Stimulated activated CD4-positive, alpha-beta T cell treated with anti-CD3 and anti-CD28 coated beads, Interleukin-4, amount 100 ng/mL, for 48 hours (primary cell): ENCODE results near the gene GRIN2C.

ENCODE experiments used
- DNase-seq, 2 donors: peaks; one replicate each; pipeline ENCODE4 v3.0.0-alpha.2; 2020; ENCODE audit warnings: low read depth in 2 of 2

GRIN2C gene

GRCh38 chr17:74822335-74822938 is 37.2 kb downstream of the GRIN2C start:
- no peak for DNase-seq

DNA sequence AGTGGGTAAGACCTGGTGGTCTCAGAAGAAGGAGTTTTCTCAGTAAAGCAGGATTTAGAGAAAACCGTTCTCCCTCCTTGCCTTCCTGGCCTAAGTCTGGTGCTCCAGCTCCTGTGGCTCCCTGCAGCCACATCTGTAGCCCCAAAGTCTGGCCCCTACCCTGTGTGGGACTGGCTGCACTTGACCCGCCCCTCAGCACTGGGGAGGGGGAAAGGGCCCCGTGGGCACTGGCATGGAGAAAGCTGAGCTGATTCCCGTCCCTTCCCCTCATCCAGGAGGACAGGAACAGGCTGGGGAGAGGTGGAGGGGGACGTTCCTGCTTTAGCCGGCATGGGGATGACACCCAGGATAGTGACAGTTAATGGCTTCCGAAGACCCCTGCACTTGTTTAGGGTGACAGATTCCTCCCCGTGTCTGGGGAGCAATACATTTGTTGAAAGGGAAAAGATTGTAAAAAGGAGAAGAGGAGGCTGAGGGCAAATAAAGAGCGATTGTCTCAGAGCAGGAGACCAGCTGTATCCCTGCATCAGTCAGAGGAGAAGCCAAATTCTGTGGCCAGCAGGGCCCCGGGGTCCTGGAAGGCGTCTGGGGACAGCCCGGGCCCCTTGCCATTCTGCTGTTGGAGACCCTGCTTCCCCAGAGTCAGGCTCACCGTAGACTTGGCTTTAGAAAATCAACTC is 37.9 kb downstream of the GRIN2C start:
- no peak for DNase-seq

- no peak for DNase-seq
Observed at GRCh38 chr17:74819801-74820436, 39.8 kb downstream of the GRIN2C start.

- DNase-seq, result no peak
Observed at GRCh38 chr17:74818291-74818938, 41.3 kb downstream of the GRIN2C start.

- no peak for DNase-seq
Observed at GRCh38 chr17:74816905-74817620, 42.6 kb downstream of the GRIN2C start.

- DNase-seq, result no peak
Observed at GRCh38 chr17:74815550-74816370, 43.9 kb downstream of the GRIN2C start.

- no peak for DNase-seq
Observed at GRCh38 chr17:74815067-74815466, 44.6 kb downstream of the GRIN2C start.

DNA sequence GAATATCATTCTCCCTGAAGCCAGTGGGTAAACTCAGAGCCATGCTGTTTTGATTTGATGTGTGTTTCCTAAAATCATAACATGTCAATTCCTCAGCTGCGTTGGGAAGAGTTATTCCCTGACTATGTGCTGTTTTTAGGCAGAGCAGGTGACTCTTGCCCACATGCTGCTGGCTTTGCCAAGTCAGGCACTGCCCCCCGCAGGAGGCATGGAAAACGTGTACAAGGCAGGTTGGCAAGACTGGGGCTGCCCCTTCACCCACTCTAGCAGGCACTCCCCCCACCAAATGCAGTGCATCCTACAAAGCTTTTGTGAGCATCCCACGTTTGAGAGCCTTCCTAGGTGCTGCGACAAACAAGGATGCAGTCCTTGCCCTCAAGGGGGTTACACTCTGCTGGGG is 45.2 kb downstream of the GRIN2C start:
- DNase-seq, result no peak

DNA sequence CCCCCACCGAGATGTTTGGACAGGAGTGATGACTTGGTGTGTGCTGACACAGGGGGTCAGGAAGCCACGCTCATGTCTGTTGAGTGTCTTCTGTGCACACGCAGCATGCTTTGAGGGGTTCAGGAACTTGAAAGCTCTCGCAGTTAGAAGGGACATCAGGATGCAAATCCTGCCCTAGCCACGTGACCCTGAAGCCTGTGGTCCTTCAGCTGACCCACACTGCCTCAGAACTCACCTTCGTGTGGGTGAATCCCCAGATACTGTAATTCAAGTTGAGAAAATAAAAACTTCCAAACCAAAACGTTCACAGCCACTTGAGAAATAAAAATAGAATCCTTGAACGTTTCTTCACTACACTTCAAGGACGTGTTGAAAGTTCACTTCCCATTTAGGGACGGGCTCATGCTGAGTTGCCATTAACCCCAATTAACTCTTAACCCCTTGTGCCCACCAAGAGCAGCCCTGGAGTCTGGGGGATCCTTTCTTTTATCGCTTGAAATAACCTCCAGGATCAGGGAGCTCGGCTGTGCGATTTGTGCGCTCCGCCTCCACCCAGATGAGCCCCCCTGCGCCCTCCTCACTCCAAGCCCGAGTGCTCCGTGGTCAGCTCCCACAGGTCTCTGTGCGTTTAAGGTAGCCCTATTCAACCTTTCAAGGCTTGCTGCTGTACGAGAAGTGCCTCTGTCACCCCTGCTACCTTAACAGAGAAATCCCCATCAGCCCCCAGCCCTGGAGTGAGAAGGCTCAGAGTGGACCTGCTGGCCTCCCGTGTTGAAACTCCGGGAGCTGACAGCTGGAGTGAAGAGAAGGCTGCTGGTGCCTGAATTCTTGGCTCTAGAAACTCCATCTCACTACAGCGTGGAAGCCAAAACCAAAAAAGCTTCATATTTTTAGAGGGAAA is 47.3 kb downstream of the GRIN2C start:
- no peak for DNase-seq

- DNase-seq, result no peak
Observed at GRCh38 chr17:74810699-74811485, 48.8 kb downstream of the GRIN2C start.

GRCh38 chr17:74808714-74809430 is 50.8 kb downstream of the GRIN2C start:
- DNase-seq, result no peak

- DNase-seq, result no peak
Observed at GRCh38 chr17:74807925-74808324, 51.8 kb downstream of the GRIN2C start.

GRCh38 chr17:74807441-74807840 is 52.2 kb downstream of the GRIN2C start:
- DNase-seq, result no peak

- no peak for DNase-seq
Observed at GRCh38 chr17:74806334-74806733, 53.4 kb downstream of the GRIN2C start.

GRCh38 chr17:74805591-74805991 is 54.1 kb downstream of the GRIN2C start:
- no peak for DNase-seq

DNA sequence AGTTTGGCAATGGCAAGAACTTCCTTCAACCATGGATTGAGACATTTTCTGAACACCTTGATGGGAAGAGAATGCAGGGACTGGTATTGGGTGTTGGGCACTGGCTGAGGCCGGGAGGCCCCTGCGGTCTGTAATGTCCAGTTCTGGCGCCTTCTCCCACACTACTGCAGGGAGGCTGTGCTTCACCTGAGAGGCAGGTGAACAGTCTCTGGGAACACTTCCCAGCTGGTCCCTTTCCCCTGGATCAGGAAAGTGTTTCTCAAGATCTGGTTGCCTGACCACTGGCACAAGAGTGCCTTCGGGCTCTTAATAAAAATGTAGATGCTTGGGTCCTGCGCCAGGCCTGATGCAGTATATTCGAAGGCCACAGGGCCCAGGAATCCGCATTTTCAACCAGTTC is 55.0 kb downstream of the GRIN2C start:
- DNase-seq, result no peak

- DNase-seq, result no peak
Observed at GRCh38 chr17:74803971-74804370, 55.7 kb downstream of the GRIN2C start.

DNA sequence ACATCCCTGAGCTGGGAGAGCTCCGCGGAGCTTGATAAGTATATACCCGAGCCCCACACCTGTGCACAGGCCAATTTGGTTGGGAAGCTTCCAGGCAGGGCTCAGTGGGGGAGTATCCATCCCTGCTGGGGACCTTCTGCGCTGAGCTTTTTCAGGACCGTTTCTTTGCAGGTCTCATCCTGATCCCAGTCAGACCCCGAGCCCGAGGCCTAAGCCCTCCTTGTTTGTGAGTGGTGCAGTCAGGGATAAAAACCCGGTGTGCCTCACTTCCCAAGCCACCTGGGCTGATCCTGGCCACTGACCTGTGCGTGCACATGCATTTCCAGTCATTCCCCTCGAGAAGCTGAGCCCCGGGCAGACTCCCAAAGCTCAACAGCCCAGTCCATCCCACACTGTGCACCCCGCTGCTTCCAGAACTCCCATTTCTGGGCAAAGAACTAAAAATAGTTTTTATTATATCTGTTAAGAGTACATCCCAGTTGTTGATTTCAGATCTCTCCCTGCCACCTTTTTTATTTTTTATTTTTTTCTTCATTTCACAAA is 56.2 kb downstream of the GRIN2C start:
- DNase-seq, result no peak
